ENCODE data around the gene AGO4. TPM values are rescaled to one million over a fixed set of nuclear protein-coding genes. Genes with fewer than 3 reads are reported as not detected.
"Not testable (repeated sequence)": the region's sequence is repeated elsewhere in the genome, so short reads cannot be mapped to it uniquely, and the experiment has no call there.

AGO4 gene
- total and polyA plus RNA-seq, 4 experiments from 2014 or later, result 3.6 to 32.9 (median 21.9) TPM

- peak overlapping the region; percentile 1 for H3K27ac ChIP-seq (ENCODE audit: low read depth, low read length)
- peaks cover 26 to 48% (median 34%) of the 10 kb centered on the region in 4 donors for H3K4me1 Mint-ChIP-seq
- intact Hi-C loops (cut with micrococcal nuclease), result no loop called here
- H3K27ac Mint-ChIP-seq, result peak overlapping the region; percentile 37 to 93 (median 90)
- H3K4me3 Mint-ChIP-seq, result peak overlapping the region; percentile 87 to 95 (median 94)
- DNase-seq, result peak in 1 of 5 donors; percentile 2
- no peaks in the 10 kb centered on the region for H3K27me3 ChIP-seq (ENCODE audit: insufficient read depth, low read length)
- peaks cover 37% of the 10 kb centered on the region for H3K4me1 ChIP-seq (ENCODE audit: insufficient read depth, low read length)
- ChIA-PET POLR2A (ENCODE audit: partially characterized antibody) (interaction anchor here (1.3 to 1.9 kb wide), 2 partner anchors 30 to 33 kb away, joined by 3 to 6 read pairs; no protein-coding TSS in a partner anchor), CTCF (ENCODE audit: partially characterized antibody) (interaction anchor here (1.3 kb wide), 1 partner anchor 242 kb away, joined by 4 read pairs; no protein-coding TSS in a partner anchor)
- no peaks in the 10 kb centered on the region for H3K27me3 Mint-ChIP-seq
- no peaks in the 10 kb centered on the region for H3K36me3 ChIP-seq (ENCODE audit: insufficient read depth, low read length)
- no peak overlapping the region for H3K4me3 ChIP-seq (ENCODE audit: low read length in 2 of 2)
- no peaks in the 10 kb centered on the region for H3K9me3 ChIP-seq (ENCODE audit: control insufficient read depth in 1 of 2, low read length in 2 of 2)
- H3K36me3 Mint-ChIP-seq, result peaks cover 0 to 6% of the 10 kb centered on the region in 2 donors
- H3K9me3 Mint-ChIP-seq, result no peaks in the 10 kb centered on the region
These were observed 2.5 kb downstream of the AGO4 start for GRCh38 chr1:35810096-35810881.

GRCh38 chr1:35812754-35813153 is 4.9 kb downstream of the AGO4 start:
- POLR2A ChIA-PET (ENCODE audit: partially characterized antibody); H3K36me3 Mint-ChIP-seq; H3K27ac Mint-ChIP-seq; DNase-seq; H3K9me3 ChIP-seq (ENCODE audit: control insufficient read depth in 1 of 2, low read length in 2 of 2); H3K27ac ChIP-seq (ENCODE audit: low read depth, low read length); H3K4me3 ChIP-seq (ENCODE audit: low read length in 2 of 2); intact Hi-C loops (cut with micrococcal nuclease); H3K36me3 ChIP-seq (ENCODE audit: insufficient read depth, low read length); H3K27me3 ChIP-seq (ENCODE audit: insufficient read depth, low read length); H3K27me3 Mint-ChIP-seq; H3K9me3 Mint-ChIP-seq; H3K4me3 Mint-ChIP-seq: not testable (repeated sequence)
- H3K4me1 ChIP-seq (ENCODE audit: insufficient read depth, low read length), result peaks cover 37% of the 10 kb centered on the region
- CTCF ChIA-PET (ENCODE audit: partially characterized antibody), result interaction anchor here (0.7 kb wide), 1 partner anchor 38 kb away, joined by 3 read pairs; no protein-coding TSS in a partner anchor
- H3K4me1 Mint-ChIP-seq, result peaks cover 21 to 36% (median 29%) of the 10 kb centered on the region in 4 donors

GRCh38 chr1:35825255-35825654 is 17.4 kb downstream of the AGO4 start:
- Mint-ChIP-seq H3K4me3 (no peak overlapping the region), H3K27ac (no peak overlapping the region), H3K9me3 (no peaks in the 10 kb centered on the region), H3K36me3 (peaks cover 26 to 38% of the 10 kb centered on the region in 2 donors), H3K4me1 (peaks cover 0 to 2% (median 0%) of the 10 kb centered on the region in 4 donors), H3K27me3 (no peaks in the 10 kb centered on the region)
- Histone ChIP-seq H3K4me1 (ENCODE audit: insufficient read depth, low read length) (no peaks in the 10 kb centered on the region), H3K4me3 (ENCODE audit: low read length in 2 of 2) (no peak overlapping the region), H3K9me3 (ENCODE audit: control insufficient read depth in 1 of 2, low read length in 2 of 2) (no peaks in the 10 kb centered on the region), H3K27ac (ENCODE audit: low read depth, low read length) (no peak overlapping the region), H3K27me3 (ENCODE audit: insufficient read depth, low read length) (no peaks in the 10 kb centered on the region), H3K36me3 (ENCODE audit: insufficient read depth, low read length) (peaks cover 13% of the 10 kb centered on the region)
- DNase-seq, result no peak
- intact Hi-C loops (cut with micrococcal nuclease), result no loop called here
- POLR2A ChIA-PET (ENCODE audit: partially characterized antibody), result no interaction called here
- CTCF ChIA-PET (ENCODE audit: partially characterized antibody), result no interaction called here

- Mint-ChIP-seq H3K4me1 (no peaks in the 10 kb centered on the region), H3K9me3 (no peaks in the 10 kb centered on the region), H3K27me3 (no peaks in the 10 kb centered on the region), H3K36me3 (peaks cover 52 to 55% of the 10 kb centered on the region in 2 donors), H3K27ac (peak overlapping the region in 2 of 7 donors; percentile 23 to 35), H3K4me3 (no peak overlapping the region)
- no peak overlapping the region for H3K4me3 ChIP-seq (ENCODE audit: low read length in 2 of 2)
- no peaks in the 10 kb centered on the region for H3K9me3 ChIP-seq (ENCODE audit: control insufficient read depth in 1 of 2, low read length in 2 of 2)
- H3K27ac ChIP-seq (ENCODE audit: low read depth, low read length), result no peak overlapping the region
- H3K36me3 ChIP-seq (ENCODE audit: insufficient read depth, low read length), result peaks cover 18% of the 10 kb centered on the region
- ChIA-PET CTCF (ENCODE audit: partially characterized antibody) (interaction anchor here (1.0 to 1.2 kb wide), 2 partner anchors 48 to 106 kb away, joined by 4 to 5 read pairs; no protein-coding TSS in a partner anchor), POLR2A (ENCODE audit: partially characterized antibody) (no interaction called here)
- H3K4me1 ChIP-seq (ENCODE audit: insufficient read depth, low read length), result no peaks in the 10 kb centered on the region
- intact Hi-C loops (cut with micrococcal nuclease), result no loop called here
- DNase-seq, result no peak
- no peaks in the 10 kb centered on the region for H3K27me3 ChIP-seq (ENCODE audit: insufficient read depth, low read length)
These were observed 24.6 kb downstream of the AGO4 start for GRCh38 chr1:35832276-35832905.

- POLR2A ChIA-PET (ENCODE audit: partially characterized antibody), result no interaction called here
- H3K9me3 ChIP-seq (ENCODE audit: control insufficient read depth in 1 of 2, low read length in 2 of 2), result no peaks in the 10 kb centered on the region
- CTCF ChIA-PET (ENCODE audit: partially characterized antibody), result interaction anchor here (0.8 to 1.2 kb wide), 3 partner anchors 11 to 47 kb away, joined by 3 to 5 read pairs (median 3); no protein-coding TSS in a partner anchor
- Mint-ChIP-seq H3K4me3 (no peak overlapping the region), H3K4me1 (no peaks in the 10 kb centered on the region), H3K9me3 (no peaks in the 10 kb centered on the region), H3K36me3 (peaks cover 56 to 59% of the 10 kb centered on the region in 2 donors), H3K27ac (no peak overlapping the region), H3K27me3 (no peaks in the 10 kb centered on the region)
- no peak for DNase-seq
- intact Hi-C loops (cut with micrococcal nuclease), result no loop called here
- H3K4me1 ChIP-seq (ENCODE audit: insufficient read depth, low read length), result no peaks in the 10 kb centered on the region
- H3K36me3 ChIP-seq (ENCODE audit: insufficient read depth, low read length), result peaks cover 18% of the 10 kb centered on the region
- no peak overlapping the region for H3K4me3 ChIP-seq (ENCODE audit: low read length in 2 of 2)
- H3K27ac ChIP-seq (ENCODE audit: low read depth, low read length), result no peak overlapping the region
- no peaks in the 10 kb centered on the region for H3K27me3 ChIP-seq (ENCODE audit: insufficient read depth, low read length)
These were observed 25.6 kb downstream of the AGO4 start for GRCh38 chr1:35833395-35833794.

- Histone ChIP-seq H3K9me3 (ENCODE audit: control insufficient read depth in 1 of 2, low read length in 2 of 2) (no peaks in the 10 kb centered on the region), H3K4me3 (ENCODE audit: low read length in 2 of 2) (no peak overlapping the region), H3K27ac (ENCODE audit: low read depth, low read length) (no peak overlapping the region), H3K4me1 (ENCODE audit: insufficient read depth, low read length) (no peaks in the 10 kb centered on the region), H3K36me3 (ENCODE audit: insufficient read depth, low read length) (peaks cover 18% of the 10 kb centered on the region), H3K27me3 (ENCODE audit: insufficient read depth, low read length) (no peaks in the 10 kb centered on the region)
- Mint-ChIP-seq H3K27ac (no peak overlapping the region), H3K9me3 (no peaks in the 10 kb centered on the region), H3K36me3 (peaks cover 58 to 62% of the 10 kb centered on the region in 2 donors), H3K4me3 (no peak overlapping the region), H3K4me1 (no peaks in the 10 kb centered on the region), H3K27me3 (no peaks in the 10 kb centered on the region)
- ChIA-PET CTCF (ENCODE audit: partially characterized antibody) (interaction anchor here (0.8 kb wide), 1 partner anchor 12 kb away, joined by 3 read pairs; no protein-coding TSS in a partner anchor), POLR2A (ENCODE audit: partially characterized antibody) (no interaction called here)
- DNase-seq, result no peak
- intact Hi-C loops (cut with micrococcal nuclease), result no loop called here
These were observed 26.4 kb downstream of the AGO4 start for GRCh38 chr1:35834218-35834617.

GRCh38 chr1:35835398-35835797 is 27.6 kb downstream of the AGO4 start:
- Histone ChIP-seq H3K4me1 (ENCODE audit: insufficient read depth, low read length) (no peaks in the 10 kb centered on the region), H3K9me3 (ENCODE audit: control insufficient read depth in 1 of 2, low read length in 2 of 2) (no peaks in the 10 kb centered on the region), H3K4me3 (ENCODE audit: low read length in 2 of 2) (no peak overlapping the region), H3K27me3 (ENCODE audit: insufficient read depth, low read length) (no peaks in the 10 kb centered on the region), H3K27ac (ENCODE audit: low read depth, low read length) (no peak overlapping the region), H3K36me3 (ENCODE audit: insufficient read depth, low read length) (peaks cover 18% of the 10 kb centered on the region)
- Mint-ChIP-seq H3K36me3 (peaks cover 63% of the 10 kb centered on the region in 2 donors), H3K27ac (peak overlapping the region in 1 of 7 donors; percentile 51), H3K4me3 (no peak overlapping the region), H3K9me3 (no peaks in the 10 kb centered on the region), H3K4me1 (no peaks in the 10 kb centered on the region), H3K27me3 (no peaks in the 10 kb centered on the region)
- intact Hi-C loops (cut with micrococcal nuclease), result no loop called here
- CTCF ChIA-PET (ENCODE audit: partially characterized antibody), result interaction anchor here (0.7 kb wide), 1 partner anchor 14 kb away, joined by 3 read pairs; no protein-coding TSS in a partner anchor
- POLR2A ChIA-PET (ENCODE audit: partially characterized antibody), result no interaction called here
- no peak for DNase-seq

Measured in CD4-positive, alpha-beta memory T cell (primary cell).